ENCODE data around the gene NSF. TPM values are rescaled to one million over a fixed set of nuclear protein-coding genes. Genes with fewer than 3 reads are reported as not detected.

Gene NSF
- total RNA-seq, 1 donor from 2014 or later, result 43.0 TPM

GRCh38 chr17:46773676-46774075, 183.2 kb downstream of the NSF start:
- no peaks in the 10 kb centered on the region for H3K9me3 ChIP-seq (ENCODE audit: low read depth)
- no peaks in the 10 kb centered on the region for H3K79me2 ChIP-seq (ENCODE audit: low read depth)
- H3K9ac ChIP-seq, result no peak overlapping the region
- TF ChIP-seq EZH2phosphoT487 (IDR thresholded peaks at IDR 0.05), result no peak
- no peak for TF ChIP-seq EZH2 (IDR thresholded peaks at IDR 0.05)
- TF ChIP-seq CTCF (IDR thresholded peaks at IDR 0.05), result no peak
- no peak overlapping the region for H3K4me3 ChIP-seq
- H3K27me3 Mint-ChIP-seq (ENCODE audit: insufficient read depth, low read depth), result peaks cover 10% of the 10 kb centered on the region
- H3K36me3 ChIP-seq, result no peaks in the 10 kb centered on the region
- H3K4me2 ChIP-seq, result no peak overlapping the region
- peaks cover 78% of the 10 kb centered on the region for H3K27me3 ChIP-seq
- no peak for DNase-seq (ENCODE audit: low spot score)
- no peak overlapping the region for H2AFZ ChIP-seq (replicated peaks)
- H3F3A ChIP-seq (ENCODE audit: low read depth), result peaks cover 30% of the 10 kb centered on the region
- H3K27ac Mint-ChIP-seq, result peak overlapping the region; percentile 90
- no peaks in the 10 kb centered on the region for H3K9me3 Mint-ChIP-seq
- H3K4me1 Mint-ChIP-seq, result peaks cover 59% of the 10 kb centered on the region
- H3K4me3 Mint-ChIP-seq, result no peak overlapping the region
- peaks cover 8% of the 10 kb centered on the region for H3K36me3 Mint-ChIP-seq
- H4K20me1 ChIP-seq (ENCODE audit: low read depth), result peaks cover 16% of the 10 kb centered on the region
- H3K4me1 ChIP-seq, result peaks cover 13% of the 10 kb centered on the region
- H3K27ac ChIP-seq, result no peak overlapping the region

DNA sequence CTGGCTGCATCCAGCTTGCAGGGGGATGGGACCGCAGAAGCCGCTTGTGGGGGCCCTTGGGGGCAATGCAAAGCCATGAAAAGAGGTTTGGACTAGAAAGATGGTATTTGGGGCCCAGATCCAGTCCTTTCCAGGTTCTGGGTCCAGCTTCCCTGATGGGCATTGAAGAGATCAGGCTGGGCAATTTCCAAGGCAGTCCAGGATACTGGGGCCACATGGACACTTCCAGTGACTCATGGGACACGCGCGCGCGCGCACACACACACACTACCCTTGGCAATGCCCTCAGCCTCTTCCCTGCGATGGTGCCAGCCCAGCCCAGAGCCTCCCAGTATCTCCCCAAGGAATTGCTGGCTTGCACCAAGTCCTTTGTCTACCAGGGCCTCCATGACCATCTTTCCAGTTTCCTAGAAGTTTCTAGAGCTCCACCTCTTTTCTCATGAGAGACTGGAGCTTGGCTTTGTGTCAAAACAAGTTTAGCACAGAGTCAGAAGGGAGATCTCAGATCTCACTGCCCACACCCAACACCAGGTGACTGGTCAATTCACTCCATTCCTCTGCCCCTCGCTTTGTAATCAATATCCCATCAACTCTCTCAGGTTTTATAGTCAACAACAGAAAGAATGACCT, 183.8 kb downstream of the NSF start:
- no peaks in the 10 kb centered on the region for H3K79me2 ChIP-seq (ENCODE audit: low read depth)
- peaks cover 30% of the 10 kb centered on the region for H3F3A ChIP-seq (ENCODE audit: low read depth)
- H3K4me1 ChIP-seq, result peaks cover 13% of the 10 kb centered on the region
- peaks cover 75% of the 10 kb centered on the region for H3K27me3 ChIP-seq
- H4K20me1 ChIP-seq (ENCODE audit: low read depth), result peaks cover 16% of the 10 kb centered on the region
- Mint-ChIP-seq H3K4me3 (peak overlapping the region; percentile 71), H3K9me3 (no peaks in the 10 kb centered on the region), H3K4me1 (peaks cover 64% of the 10 kb centered on the region), H3K27me3 (ENCODE audit: insufficient read depth, low read depth) (peaks cover 8% of the 10 kb centered on the region), H3K36me3 (peaks cover 7% of the 10 kb centered on the region), H3K27ac (peak overlapping the region; percentile 87)
- no peak overlapping the region for H3K27ac ChIP-seq
- no peak overlapping the region for H2AFZ ChIP-seq (replicated peaks)
- no peak overlapping the region for H3K4me2 ChIP-seq
- TF ChIP-seq EZH2phosphoT487 (IDR thresholded peaks at IDR 0.05) (no peak), CTCF (IDR thresholded peaks at IDR 0.05) (no peak), EZH2 (IDR thresholded peaks at IDR 0.05) (no peak)
- H3K36me3 ChIP-seq, result no peaks in the 10 kb centered on the region
- H3K9ac ChIP-seq, result no peak overlapping the region
- DNase-seq (ENCODE audit: low spot score), result no peak
- no peak overlapping the region for H3K4me3 ChIP-seq
- no peaks in the 10 kb centered on the region for H3K9me3 ChIP-seq (ENCODE audit: low read depth)

- H3K4me3 ChIP-seq, result no peak overlapping the region
- peaks cover 15% of the 10 kb centered on the region for H3F3A ChIP-seq (ENCODE audit: low read depth)
- TF ChIP-seq EZH2 (IDR thresholded peaks at IDR 0.05), result no peak
- no peak for TF ChIP-seq CTCF (IDR thresholded peaks at IDR 0.05)
- no peak for TF ChIP-seq EZH2phosphoT487 (IDR thresholded peaks at IDR 0.05)
- DNase-seq (ENCODE audit: low spot score), result no peak
- H3K4me3 Mint-ChIP-seq, result peak overlapping the region; percentile 24
- no peak overlapping the region for H2AFZ ChIP-seq (replicated peaks)
- H3K27ac ChIP-seq, result no peak overlapping the region
- no peaks in the 10 kb centered on the region for H3K9me3 Mint-ChIP-seq
- H3K9ac ChIP-seq, result no peak overlapping the region
- peaks cover 56% of the 10 kb centered on the region for H3K27me3 ChIP-seq
- H3K79me2 ChIP-seq (ENCODE audit: low read depth), result no peaks in the 10 kb centered on the region
- peaks cover 13% of the 10 kb centered on the region for H3K4me1 ChIP-seq
- H3K27me3 Mint-ChIP-seq (ENCODE audit: insufficient read depth, low read depth), result peaks cover 14% of the 10 kb centered on the region
- H3K36me3 Mint-ChIP-seq, result peaks cover 12% of the 10 kb centered on the region
- peaks cover 69% of the 10 kb centered on the region for H3K4me1 Mint-ChIP-seq
- no peaks in the 10 kb centered on the region for H3K36me3 ChIP-seq
- no peaks in the 10 kb centered on the region for H3K9me3 ChIP-seq (ENCODE audit: low read depth)
- H4K20me1 ChIP-seq (ENCODE audit: low read depth), result peaks cover 16% of the 10 kb centered on the region
- H3K4me2 ChIP-seq, result no peak overlapping the region
- H3K27ac Mint-ChIP-seq, result no peak overlapping the region
Observed at GRCh38 chr17:46776298-46777005, 186.0 kb downstream of the NSF start.

Measured in neural progenitor cell (in vitro differentiated cells).